Stimulated activated CD4-positive, alpha-beta T cell treated with anti-CD3 and anti-CD28 coated beads, Interleukin-2, amount 100 ng/mL, for 4 hours (primary cell): Measurements from ENCODE around the gene NINJ1.

ENCODE experiments used
- DNase-seq: peaks from one replicate; pipeline ENCODE4 v3.0.0-alpha.2; 2020; ENCODE audit warnings: low read depth

NINJ1 gene, protein sequence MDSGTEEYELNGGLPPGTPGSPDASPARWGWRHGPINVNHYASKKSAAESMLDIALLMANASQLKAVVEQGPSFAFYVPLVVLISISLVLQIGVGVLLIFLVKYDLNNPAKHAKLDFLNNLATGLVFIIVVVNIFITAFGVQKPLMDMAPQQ

DNA sequence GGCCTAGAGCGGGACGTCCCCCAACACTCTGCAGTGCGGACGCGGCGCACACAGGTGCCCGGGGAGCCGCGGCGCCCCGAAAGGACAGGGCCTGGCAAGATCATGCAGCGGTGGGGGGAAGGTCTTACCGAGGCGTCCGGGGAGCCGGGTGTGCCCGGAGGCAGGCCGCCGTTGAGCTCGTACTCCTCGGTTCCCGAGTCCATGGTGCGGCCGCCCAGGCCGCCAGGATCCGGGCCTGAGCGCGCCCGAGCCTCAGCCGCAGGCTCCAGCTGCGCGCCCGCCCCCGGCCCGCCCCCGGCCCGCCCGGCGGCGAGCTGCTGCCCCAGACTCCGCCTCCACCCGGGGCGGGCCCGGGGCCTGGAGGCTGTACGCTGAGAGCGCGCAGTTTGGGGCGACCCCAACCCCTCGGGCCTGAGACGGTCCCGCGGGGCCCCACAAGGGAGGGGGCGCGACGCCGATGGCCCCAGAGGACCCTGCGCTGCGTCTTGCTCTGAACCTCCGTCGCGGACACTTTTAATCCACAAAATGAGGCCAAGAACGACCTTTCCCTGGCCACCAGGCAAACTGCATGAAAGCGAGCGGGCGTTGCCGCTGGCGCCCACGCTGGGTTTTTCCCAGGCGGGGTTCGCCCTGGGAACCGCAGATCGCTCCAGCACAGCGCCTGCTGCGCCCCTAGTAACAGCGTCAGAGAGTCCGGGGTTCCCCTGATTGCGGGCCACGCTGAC, at the start of gene NINJ1:
NINJ1 (minus strand) TSS at position 237 of the 725 bp plus-strand sequence; CDS start at position 203, 34 bp downstream.
- DNase-seq, result peak; percentile 89

DNA sequence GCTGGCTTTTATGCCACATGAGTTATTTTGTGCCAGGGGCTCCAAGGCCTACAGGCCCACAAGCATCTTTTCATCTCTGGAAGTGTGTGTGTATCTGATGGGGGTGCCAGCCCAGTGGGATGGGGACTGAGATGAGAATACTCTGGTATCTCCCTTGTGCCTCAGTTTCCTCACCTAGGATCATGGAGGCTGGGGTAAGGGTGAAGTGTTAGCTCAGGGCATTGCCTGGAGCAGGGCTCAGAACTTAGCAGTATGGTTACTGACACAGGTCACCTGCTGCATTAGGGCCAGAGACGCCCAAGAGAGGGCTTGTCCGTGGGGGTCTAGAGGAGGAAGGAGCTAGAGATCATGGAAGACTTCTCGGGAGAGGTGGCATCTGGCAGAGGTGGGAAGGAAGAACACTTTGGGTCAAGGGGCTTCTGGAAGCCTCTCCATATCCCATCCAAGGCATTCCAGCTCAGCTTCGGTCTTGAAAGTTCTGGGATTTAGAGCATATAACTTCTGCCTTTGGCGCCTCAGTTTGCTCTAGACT, 49.1 kb upstream of the NINJ1 start:
- no peak for DNase-seq

DNA sequence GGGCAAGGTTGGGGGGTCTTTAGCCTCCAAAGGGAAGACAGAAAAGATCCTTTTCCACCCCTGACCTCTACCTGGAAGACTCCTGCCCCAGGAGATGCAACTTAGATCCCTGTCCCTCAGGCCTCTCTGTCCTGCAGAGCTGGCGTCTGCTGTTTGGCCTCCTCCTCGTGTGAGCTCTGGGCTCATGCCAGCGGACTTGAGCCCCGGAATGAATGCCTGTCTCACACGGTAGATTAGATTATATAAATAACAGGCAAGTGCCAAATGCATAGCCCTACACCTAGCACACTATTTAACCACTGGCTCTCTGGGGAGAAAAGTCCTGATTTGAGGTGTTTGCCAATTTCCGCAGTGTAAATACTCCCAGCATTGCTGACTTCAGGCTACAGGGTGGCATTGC, 48.5 kb upstream of the NINJ1 start:
- DNase-seq, result no peak

DNA sequence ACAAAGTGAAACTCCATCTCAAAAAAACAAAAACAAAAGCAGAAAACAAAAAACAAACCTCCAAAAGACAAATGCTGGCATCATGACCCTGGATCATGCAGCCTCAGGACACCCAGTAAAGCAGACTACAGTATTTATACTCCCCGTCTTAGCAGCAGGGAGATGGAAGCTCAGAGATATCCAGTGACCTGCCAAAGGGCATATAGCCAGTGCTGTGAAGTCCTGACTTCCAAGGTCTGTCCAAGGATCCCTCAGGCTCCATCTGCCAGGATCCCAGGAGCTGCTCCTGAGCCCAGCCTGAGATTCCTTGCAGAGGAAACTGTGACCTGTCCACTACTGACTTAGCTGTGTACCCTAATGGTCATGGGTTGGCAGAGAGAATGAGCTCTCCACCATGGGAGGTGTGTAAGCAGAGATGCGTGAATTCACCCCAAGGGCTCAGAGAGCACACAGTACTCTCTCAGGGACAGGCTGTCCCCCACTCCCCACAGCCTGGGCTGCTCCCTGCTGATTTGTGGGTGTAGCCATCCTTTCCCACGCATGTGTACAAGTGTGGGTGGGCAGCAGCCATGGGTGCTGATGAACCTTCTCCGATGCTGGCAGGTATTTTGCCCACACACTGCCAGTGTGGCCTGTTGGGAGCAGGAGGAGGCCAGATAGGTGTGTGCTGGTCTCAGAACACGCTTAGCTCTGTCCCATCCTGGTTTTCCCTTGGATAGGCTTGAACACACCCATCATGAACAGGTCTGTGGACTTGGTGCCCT, 47.8 kb upstream of the NINJ1 start:
- DNase-seq, result no peak

DNA sequence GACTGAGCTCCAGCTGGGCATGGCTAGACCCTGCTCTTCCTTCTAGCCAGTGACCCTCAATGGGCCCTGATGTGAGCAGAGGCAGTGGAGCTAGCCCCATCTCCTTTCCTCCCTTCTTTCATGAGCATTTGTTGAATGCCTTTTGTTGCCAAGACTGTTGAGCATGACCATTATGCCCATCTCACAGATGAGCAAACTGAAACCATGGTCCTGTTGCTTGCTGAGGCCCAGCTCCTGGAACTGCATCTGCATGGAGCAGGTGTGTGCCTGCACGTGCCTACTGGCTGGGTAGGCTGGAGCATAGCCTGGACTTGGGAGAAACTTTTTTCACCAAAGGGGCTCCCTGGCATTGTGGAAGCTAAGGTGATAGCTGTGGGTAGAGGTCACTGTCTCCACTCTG, 46.9 kb upstream of the NINJ1 start:
- DNase-seq, result no peak

DNA sequence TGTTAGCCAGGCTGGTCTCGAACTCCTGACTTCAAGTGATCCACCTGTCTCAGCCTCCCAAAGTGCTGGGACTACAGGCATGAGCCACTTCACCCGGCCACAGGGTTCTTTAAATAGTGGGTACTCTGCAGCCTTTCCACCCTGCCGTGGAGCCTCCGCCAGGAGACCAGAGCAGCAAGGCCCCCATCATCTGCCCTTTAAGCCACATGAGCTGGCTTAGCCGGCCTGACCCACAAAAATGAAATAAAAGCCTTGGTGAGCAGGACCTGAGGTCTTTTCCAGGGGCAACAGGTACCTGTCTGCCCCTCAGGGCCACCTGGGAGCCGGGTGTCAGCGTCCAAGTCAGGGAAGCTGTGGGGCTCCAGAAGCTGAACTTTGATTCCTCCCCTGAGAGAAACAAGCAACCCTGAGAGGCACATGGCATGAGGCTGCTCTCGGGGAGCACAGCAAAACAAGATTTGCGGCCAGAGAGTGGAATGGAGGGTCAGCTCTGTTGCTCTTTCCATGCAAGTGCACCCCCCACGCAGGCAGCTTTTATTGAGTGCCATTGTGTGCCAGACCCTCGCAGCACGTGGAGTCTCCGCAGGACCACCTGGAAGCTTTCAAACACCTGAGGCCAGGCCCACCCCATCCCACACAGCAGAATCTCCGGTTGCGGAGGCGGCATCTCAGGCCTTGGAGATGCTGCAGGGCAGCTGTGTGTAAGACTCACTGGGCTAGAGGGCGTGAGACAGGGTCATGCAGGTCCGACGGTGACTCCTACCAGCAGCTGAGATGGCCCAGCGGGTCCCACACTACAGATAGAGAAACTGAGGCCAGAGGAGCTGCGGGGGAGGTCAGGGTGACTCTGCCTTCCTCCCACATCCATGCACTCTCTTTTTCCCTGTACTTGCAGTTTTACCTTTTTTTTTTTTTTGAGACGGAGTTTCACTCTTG, 45.1 kb upstream of the NINJ1 start:
- DNase-seq, result no peak

DNA sequence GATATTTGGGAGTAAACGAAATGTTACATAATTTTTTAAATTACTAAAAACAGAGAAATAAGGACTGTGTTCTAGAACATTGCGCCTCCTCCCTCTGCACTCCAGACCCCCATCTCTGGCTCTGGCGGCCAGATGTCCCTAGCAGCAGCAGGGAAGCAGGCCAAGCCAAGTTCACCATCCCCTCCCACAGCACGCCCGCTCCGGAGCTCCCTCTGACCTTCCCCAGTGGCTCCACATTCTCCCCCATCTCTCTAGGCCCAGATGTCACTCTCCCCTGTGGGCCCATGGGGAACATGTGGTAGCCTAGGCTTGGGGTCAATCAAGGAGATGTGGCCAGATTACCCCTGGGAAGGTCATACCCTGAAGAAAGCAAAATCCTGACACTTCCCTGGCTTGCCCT, 43.6 kb upstream of the NINJ1 start:
- no peak for DNase-seq

DNA sequence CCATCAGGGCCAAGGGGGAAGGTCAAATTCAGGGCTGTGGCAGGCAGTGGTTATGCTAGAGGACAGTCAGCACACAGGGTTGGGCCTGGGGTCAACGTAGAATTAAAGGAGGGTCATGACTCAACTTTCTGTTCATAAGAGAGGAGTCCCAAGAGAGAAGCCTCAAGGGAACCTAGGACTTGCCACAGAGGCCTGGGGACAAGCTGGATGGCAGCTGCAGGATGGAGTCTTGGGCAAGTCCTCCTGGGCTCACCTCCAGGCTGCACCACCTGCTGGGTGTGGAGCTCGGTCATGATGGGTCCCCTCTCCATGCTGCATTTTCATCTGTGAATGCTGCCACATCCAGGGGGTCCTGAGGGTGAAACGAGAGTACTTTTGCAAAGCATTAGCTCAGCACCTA, 40.9 kb upstream of the NINJ1 start:
- no peak for DNase-seq

DNA sequence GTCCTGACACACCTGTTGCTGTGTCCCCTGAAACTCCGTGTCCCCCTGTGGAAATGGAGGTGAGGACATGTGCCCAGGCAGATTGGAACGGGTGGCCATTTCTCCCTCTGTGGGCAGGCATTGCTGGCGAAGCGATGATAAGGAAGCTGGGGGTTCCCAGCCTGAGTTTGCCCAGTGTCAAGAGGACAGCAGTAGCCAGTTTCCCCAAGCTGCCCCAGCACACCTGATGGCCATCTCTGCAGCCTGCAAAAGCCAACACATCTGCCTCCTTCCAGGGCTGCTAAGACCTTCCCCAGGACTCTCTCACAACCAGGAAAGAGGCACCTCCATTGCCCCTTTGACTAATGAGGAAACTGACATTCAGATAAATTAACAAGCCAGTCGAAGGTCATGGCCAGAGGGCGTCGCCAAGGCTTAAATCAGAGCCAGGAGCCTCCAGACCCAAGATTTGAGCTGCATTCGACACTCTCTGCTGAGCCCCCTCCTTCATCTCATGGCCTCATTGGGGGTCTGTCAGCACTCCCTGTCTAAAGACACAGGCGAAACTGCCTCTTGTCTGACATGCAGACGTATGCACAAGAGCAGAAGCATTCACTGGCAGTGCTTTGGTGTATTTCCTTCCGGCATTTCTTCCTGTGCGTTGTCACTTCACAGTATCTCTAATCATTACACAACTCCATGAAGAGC, 39.5 kb upstream of the NINJ1 start:
- no peak for DNase-seq

DNA sequence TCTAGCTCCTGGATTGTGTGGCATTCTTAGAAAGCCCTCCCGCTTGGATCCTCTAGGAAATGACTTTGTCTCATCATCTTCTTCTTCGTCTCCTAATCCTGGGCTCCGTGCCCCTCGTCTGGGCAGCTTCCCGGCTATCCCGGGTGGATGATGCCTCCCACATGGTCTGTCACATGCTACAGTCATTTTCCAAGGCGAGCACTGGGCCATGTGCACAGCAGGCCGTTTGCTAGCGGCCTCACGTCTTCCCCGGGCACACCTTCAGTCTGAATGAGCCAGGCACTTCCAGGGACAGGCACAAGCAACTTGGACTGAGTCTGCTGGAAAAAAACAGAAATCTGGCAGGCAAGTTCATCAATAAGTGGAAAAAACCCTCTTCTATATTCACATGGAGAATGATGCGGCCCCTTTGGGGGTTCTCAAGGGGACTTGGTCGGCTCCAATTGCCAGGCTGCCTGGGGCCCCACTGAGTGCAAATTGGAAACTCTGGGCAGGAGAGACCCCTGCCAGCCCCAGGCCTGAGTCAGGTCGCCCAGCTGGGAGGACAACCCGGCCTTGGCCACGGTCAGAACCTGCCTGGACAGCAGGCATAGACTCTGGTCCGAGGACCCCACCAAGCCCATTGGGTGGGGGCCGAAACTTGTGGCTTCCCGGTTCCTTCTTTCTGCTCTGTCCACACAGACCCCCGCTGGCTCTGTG, 38.8 kb upstream of the NINJ1 start:
- no peak for DNase-seq

DNA sequence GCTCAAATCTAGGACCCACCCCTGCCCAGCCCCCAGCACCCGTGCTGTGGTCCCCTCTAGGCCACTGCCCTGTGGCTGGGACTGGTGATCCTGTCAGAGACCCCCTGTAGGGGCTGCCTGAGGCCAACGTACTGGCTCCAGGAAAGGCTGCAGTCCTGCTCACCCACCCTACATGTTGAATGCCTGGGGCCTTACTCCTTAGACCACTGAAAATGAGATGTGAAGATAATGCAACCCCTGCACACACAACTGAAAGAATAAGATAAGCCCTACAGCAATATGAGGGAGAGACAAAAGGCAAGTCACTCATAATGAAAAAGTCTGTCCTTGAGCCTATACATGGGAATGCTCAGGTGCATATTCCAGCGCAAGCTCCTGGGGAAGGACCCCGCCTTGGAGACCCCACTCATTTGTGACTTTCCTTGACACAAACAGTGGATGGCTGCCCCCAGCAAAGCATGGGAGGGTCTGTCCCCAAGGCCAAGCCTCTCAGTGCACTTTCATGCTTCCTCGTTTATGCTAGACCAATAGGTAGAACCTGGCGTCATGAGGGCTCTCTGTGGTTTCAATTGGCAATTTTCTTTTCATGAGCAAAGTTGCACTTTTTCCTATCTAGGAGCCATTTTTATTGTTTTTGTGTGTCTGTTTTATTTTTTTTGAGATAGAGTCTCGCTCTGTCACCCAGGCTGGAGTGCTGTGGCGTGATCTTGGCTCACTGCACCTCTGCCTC, 37.4 kb upstream of the NINJ1 start:
- DNase-seq, result no peak

DNA sequence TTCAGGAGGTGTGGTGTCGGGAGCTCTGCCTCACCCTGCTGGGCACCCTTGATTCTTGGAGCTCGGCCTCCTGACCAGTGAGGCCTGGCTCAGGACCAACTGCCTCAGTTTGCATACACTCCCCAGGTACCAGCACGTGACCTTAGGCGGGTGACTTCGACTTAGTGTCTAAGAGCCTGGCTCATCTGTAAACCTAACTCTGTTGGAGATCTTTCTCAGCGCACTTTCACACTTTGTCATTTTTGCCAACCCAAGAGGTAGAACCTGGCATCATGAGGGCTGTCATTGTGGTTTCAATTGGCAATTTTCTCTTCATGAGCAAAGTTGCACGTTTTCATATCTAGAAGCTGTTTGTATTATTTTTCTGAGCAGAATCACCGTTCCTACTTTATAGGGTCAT, 36.5 kb upstream of the NINJ1 start:
- no peak for DNase-seq

DNA sequence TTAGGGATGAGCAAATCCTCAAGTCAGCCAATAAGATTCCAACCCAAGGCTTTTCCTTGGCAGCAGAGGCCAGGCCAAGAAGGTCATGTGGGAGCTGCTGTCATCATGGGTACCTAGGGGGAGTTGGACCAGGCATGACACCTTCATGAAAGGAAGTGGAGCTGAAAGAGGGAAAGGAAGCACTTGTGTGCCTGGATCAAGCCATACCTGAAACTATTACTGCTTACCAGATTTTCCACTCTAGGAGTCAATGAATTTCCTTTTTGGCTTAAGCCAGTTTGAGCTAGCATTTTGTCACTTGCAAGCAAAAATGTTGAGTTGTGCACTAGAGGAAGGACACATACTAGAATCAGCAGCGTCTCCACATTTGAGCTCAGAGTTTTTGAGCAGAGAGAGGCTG, 35.4 kb upstream of the NINJ1 start:
- no peak for DNase-seq

DNA sequence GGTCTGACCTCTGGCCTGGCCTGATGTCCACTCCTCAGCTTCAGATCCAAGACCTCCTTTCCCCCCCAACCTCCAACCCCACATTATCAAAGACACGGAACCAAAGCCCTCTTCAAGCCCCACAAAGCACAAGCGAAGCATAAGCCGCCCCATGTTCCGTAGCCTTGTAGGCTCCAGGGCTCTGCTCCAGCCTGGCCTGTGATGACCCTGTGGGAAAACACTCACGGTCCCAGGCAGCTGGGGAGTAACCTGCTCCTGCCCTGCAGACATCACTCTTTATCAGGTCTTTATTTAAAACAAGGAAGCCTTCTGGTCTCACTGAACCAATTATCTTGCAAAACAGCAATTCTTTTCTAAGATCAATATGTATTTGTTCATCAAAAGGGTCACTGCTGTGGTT, 34.5 kb upstream of the NINJ1 start:
- DNase-seq, result no peak

DNA sequence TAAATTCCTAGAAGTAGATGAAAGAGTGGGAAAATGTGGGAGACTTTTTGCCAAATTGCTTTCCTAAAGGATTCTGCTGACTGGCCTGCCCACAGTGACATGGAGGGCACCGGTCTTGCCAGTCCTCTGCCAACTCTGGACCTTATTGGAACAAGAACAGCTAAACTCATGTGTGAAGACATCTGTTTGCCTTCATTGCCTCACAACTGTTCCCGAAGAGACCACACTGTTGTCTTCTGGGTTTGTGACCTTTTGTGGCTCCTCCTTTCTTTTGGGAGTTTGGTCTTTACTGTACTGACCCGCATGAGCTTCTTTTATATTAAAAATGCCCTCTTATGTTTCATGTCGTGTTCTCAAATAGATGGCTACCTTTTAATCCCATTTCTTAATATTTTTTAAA, 33.8 kb upstream of the NINJ1 start:
- no peak for DNase-seq

DNA sequence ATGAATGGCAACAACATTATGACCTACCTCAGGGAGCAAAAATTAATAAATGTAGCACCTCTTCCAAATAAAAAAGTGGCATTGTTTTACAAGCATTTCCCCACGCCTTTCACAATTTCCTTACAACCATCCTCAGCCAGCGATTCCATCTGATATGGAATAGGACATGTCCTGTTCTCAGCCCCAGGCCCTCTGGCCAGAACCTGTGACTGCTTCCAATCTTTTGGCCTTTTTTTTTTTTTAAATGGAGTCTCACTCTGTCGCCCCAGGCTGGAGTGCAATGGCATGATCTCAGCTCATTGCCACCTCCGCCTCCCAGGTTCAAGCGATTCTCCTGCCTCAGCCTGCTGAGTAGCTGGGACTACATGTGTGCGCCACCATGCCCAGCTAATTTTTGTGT, 33.1 kb upstream of the NINJ1 start:
- DNase-seq, result no peak

DNA sequence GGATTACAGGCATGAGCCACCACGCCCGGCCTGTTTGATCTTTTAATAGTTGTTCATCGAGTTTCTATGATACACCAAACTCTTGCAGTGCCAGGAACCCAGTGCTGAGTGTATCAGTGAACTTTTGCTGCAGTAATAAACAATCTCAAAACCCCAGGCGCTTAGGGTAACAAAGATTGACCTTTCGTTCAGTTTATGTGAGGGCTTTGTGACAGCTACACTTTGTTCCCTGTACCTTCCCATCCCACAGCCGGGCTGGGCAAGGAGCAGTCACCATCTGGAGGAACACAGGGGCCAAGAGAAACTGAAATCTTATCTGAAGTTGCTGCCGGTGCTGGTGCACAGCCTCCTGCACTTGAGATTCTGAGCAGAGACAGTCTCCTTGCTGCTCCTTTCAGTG, 32.6 kb upstream of the NINJ1 start:
- DNase-seq, result no peak

DNA sequence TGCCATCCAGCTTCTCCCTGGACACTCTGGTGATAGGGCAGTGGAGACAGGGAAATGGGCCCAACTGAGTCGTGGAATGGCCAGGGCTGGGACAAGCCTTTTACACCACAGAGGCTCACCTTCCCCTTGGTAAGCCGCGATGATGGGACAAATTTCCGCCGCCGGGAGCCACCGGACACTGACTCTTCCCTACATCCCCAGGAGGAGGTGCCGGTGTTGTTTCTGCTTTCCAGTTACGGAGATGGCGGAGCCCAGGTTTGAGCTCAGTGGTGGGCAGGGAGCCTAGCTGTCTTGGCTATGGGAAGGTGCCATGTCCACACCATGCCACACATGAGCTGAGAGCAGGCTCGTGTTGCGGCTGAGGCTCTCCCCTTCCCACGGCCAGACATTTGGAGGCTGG, 30.0 kb upstream of the NINJ1 start:
- no peak for DNase-seq

DNA sequence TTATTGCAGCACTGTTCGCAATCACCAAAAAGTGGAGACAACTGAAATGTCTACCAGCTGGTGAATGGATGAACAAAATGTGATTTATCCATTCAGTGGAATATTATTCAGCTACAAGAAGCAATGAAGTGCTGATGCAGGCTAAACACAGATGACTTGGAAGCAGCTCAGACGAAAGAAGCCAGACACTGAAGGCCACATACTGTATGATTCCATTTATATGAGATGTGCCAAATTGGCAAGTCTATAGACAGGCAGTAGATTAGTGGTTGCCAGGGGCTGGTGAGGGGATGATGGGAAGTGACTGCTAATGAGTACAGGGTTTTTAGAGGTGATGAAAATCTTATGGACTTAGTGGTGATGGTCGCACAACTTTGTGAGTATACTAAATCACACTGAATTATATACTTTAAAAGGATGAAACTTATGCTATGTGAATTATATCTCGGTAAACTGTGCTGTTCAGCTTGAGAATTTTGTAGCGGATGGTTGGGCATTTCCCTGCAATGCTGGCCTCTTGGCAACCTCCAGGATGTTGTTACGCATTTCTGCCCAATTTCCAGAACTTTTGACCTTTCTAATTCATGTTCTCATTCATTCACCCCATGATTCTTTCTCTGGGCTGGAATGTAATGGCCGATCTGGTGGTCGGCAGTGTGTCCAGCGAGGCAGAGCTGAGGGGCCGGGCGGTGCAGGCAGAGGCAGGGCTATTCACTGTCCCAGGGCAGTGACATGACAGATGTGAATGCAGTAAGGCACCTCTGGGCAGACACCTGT, 27.9 kb upstream of the NINJ1 start:
- no peak for DNase-seq
